Right atrium auricular region (tissue), 2 donors: ENCODE data around the gene ANKRD6. TPM values are rescaled to one million over a fixed set of nuclear protein-coding genes. Genes with fewer than 3 reads are reported as not detected.

Experiments used
- DNase-seq: peaks from one replicate; pipeline ENCODE4 v3.0.0-alpha.2; 2019; ENCODE audit warnings: low spot score
- H3K27ac ChIP-seq, 2 donors: fragments of 200-600 bp; sonication (generic); 1 replicate in 1 of 2; 2 replicates in 1 of 2; pipeline ENCODE4 v1.5.1; 2016 to 2019
- H3K27me3 ChIP-seq, 2 donors: fragments of 200-600 bp; sonication (generic); one replicate each; pipeline versions ENCODE4 v1.5.1 to v1.6.0; 2017 to 2019
- H3K36me3 ChIP-seq: fragments of 200-600 bp; sonication (generic); one replicate; pipeline ENCODE4 v1.5.1; 2016
- H3K4me1 ChIP-seq, 2 donors: fragments of 200-600 bp; sonication (generic); one replicate each; pipeline versions ENCODE4 v1.5.1 to v1.6.0; 2017 to 2019
- H3K4me3 ChIP-seq, 2 donors: fragments of 200-600 bp; sonication (generic); 1 replicate in 1 of 2; 2 replicates in 1 of 2; pipeline ENCODE4 v1.5.1; 2017 to 2019; ENCODE audit warnings: mild to moderate bottlenecking in 1 of 2, moderate library complexity in 1 of 2
- H3K9me3 ChIP-seq, 2 donors: fragments of 200-600 bp; sonication (generic); one replicate each; pipeline ENCODE4 v1.5.1; 2019
- total RNA-seq, 2 donors: library from RNA; depleted of rRNA; stranded (reverse); fragments of >200 nt; gene quantifications; one replicate each; pipeline ENCODE4 v1.1.0, GENCODE V29; 2016
- TF ChIP-seq, protein P1 (sequence below), 2 donors: fragments of 200-600 bp; sonication (generic); IDR thresholded peaks; one replicate each; pipeline ENCODE4 v1.5.1; 2019; ENCODE audit warnings: antibody characterized with exemption in 2 of 2

The ANKRD6 gene
- total RNA-seq, 2 donors from 2014 or later = 9.2 to 12.3 TPM

DNA sequence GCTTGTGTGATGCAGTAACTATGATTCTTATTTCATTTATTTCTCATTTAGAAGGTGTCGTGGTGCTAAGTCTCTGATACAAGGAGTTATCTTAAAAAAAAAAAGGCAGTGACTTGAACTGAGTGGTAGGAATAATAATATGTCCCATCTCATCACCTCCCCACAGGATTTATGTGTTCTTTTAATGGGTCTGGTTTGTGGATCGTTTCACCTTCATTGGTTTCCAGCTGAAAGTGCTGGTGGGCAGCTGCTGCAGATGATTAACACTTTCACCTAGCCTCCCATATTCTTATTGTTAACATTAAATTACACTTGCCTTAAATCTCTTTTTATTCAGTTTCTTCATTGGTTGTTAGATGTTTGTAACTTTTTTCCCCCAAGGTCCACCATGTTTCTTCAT lies 68.8 kb downstream of the ANKRD6 start:
- Histone ChIP-seq H3K36me3 (no peaks in the 10 kb centered on the region), H3K27me3 (no peaks in the 10 kb centered on the region), H3K9me3 (no peaks in the 10 kb centered on the region), H3K27ac (no peak overlapping the region), H3K4me3 (no peak overlapping the region), H3K4me1 (no peaks in the 10 kb centered on the region)
- no peak for DNase-seq
- TF ChIP-seq, protein P1, sequence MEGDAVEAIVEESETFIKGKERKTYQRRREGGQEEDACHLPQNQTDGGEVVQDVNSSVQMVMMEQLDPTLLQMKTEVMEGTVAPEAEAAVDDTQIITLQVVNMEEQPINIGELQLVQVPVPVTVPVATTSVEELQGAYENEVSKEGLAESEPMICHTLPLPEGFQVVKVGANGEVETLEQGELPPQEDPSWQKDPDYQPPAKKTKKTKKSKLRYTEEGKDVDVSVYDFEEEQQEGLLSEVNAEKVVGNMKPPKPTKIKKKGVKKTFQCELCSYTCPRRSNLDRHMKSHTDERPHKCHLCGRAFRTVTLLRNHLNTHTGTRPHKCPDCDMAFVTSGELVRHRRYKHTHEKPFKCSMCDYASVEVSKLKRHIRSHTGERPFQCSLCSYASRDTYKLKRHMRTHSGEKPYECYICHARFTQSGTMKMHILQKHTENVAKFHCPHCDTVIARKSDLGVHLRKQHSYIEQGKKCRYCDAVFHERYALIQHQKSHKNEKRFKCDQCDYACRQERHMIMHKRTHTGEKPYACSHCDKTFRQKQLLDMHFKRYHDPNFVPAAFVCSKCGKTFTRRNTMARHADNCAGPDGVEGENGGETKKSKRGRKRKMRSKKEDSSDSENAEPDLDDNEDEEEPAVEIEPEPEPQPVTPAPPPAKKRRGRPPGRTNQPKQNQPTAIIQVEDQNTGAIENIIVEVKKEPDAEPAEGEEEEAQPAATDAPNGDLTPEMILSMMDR (IDR thresholded peaks at IDR 0.05) = no peak

DNA sequence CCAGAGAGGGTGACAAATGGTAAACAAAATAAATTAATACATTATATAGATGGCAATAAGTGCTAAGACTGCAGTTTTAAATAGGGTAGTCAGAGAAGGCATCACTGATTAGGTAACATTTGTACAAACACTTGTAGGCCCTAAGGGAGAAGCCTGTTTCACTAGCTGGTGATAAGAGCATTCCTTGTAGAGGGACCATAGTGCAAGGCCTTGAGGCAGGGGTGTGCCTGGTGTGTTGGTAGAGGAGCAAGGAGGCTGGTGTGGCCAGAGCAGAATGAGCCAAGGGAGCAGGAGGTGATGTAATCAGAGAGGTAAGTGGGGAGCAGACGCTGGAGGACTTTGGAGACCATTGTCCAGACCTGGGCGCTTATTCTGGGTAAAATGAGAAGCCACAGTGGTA lies 70.7 kb downstream of the ANKRD6 start:
- DNase-seq = no peak
- Histone ChIP-seq H3K36me3 (no peaks in the 10 kb centered on the region), H3K27me3 (no peaks in the 10 kb centered on the region), H3K9me3 (no peaks in the 10 kb centered on the region), H3K4me1 (no peaks in the 10 kb centered on the region), H3K27ac (no peak overlapping the region), H3K4me3 (no peak overlapping the region)
- TF ChIP-seq, protein P1 (IDR thresholded peaks at IDR 0.05) = no peak

GRCh38 chr6:89505847-89506246 lies 72.9 kb downstream of the ANKRD6 start:
- no peak for DNase-seq
- Histone ChIP-seq H3K4me1 (peaks cover 0 to 13% of the 10 kb centered on the region in 2 donors), H3K4me3 (no peak overlapping the region), H3K36me3 (no peaks in the 10 kb centered on the region), H3K9me3 (no peaks in the 10 kb centered on the region), H3K27ac (no peak overlapping the region), H3K27me3 (no peaks in the 10 kb centered on the region)
- TF ChIP-seq, protein P1 (IDR thresholded peaks at IDR 0.05) = no peak

- TF ChIP-seq, protein P1 (IDR thresholded peaks at IDR 0.05) = no peak
- DNase-seq = no peak
- peaks cover 0 to 13% of the 10 kb centered on the region in 2 donors for H3K4me1 ChIP-seq
- no peak overlapping the region for H3K27ac ChIP-seq
- H3K27me3 ChIP-seq = no peaks in the 10 kb centered on the region
- no peaks in the 10 kb centered on the region for H3K9me3 ChIP-seq
- no peaks in the 10 kb centered on the region for H3K36me3 ChIP-seq
- H3K4me3 ChIP-seq = no peak overlapping the region
Observed at GRCh38 chr6:89506716-89507617, 74.0 kb downstream of the ANKRD6 start.

- Histone ChIP-seq H3K27me3 (no peaks in the 10 kb centered on the region), H3K9me3 (no peaks in the 10 kb centered on the region), H3K4me1 (peaks cover 0 to 13% of the 10 kb centered on the region in 2 donors), H3K27ac (no peak overlapping the region), H3K4me3 (no peak overlapping the region), H3K36me3 (no peaks in the 10 kb centered on the region)
- TF ChIP-seq, protein P1 (IDR thresholded peaks at IDR 0.05) = no peak
- no peak for DNase-seq
Observed at GRCh38 chr6:89508755-89509563, 76.0 kb downstream of the ANKRD6 start.
